ENCODE measurements around the gene TTC17. TPM values are rescaled to one million over a fixed set of nuclear protein-coding genes. Genes with fewer than 3 reads are reported as not detected.

Gene TTC17
- total and polyA plus RNA-seq, 10 donors: 31.1 to 208 (median 109) TPM

- no peak for TF ChIP-seq POLR2A (IDR thresholded peaks at IDR 0.05)
- no peak for TF ChIP-seq POLR2AphosphoS5 (IDR thresholded peaks at IDR 0.05)
- TF ChIP-seq, protein P1, sequence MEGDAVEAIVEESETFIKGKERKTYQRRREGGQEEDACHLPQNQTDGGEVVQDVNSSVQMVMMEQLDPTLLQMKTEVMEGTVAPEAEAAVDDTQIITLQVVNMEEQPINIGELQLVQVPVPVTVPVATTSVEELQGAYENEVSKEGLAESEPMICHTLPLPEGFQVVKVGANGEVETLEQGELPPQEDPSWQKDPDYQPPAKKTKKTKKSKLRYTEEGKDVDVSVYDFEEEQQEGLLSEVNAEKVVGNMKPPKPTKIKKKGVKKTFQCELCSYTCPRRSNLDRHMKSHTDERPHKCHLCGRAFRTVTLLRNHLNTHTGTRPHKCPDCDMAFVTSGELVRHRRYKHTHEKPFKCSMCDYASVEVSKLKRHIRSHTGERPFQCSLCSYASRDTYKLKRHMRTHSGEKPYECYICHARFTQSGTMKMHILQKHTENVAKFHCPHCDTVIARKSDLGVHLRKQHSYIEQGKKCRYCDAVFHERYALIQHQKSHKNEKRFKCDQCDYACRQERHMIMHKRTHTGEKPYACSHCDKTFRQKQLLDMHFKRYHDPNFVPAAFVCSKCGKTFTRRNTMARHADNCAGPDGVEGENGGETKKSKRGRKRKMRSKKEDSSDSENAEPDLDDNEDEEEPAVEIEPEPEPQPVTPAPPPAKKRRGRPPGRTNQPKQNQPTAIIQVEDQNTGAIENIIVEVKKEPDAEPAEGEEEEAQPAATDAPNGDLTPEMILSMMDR (IDR thresholded peaks at IDR 0.05 in 8 of 11, conservative IDR thresholded peaks at IDR 0.05 in 3 of 11): no peak
- Histone ChIP-seq H3K4me1 (no peaks in the 10 kb centered on the region), H3K27ac (no peak overlapping the region), H3K27me3 (replicated peaks in 1 of 7) (no peaks in the 10 kb centered on the region), H3K36me3 (peaks cover 0 to 91% (median 40%) of the 10 kb centered on the region in 6 donors), H3K9me3 (peaks cover 0 to 4% (median 0%) of the 10 kb centered on the region in 8 donors), H3K4me3 (no peak overlapping the region)
- whole genome bisulfite sequencing, 5 donors: 89 to 98% (median 92%) methylated on average over 1 of the region's 1 CpG
- no peak for DNase-seq
- intact Hi-C loops (cut with DNase I; ENCODE audit: low total_unique reads): no loop called here
Observed at GRCh38 chr11:43434893-43435292, 76.2 kb downstream of the TTC17 start.

DNA sequence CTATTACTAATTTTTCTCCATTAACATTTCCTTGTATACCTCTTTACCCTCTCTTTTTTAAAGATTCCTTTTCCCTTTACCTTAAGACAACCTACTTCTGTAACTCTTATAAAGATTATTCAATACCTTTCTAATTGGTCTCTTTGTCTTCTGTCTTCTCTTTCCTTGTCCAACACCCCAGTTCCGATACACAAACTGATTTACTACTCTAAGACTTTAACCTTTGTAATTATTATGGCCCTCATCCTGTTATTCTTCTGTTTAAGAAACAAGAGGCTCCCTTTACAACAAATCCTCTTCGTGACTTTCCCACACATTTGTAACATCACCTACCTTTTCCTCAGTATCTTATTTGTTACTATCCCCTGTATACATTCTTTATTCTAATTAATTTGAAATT, 81.8 kb downstream of the TTC17 start:
- DNase-seq: no peak
- no peaks in the 10 kb centered on the region for H3K4me1 ChIP-seq
- no peak overlapping the region for H3K27ac ChIP-seq
- H3K4me3 ChIP-seq: no peak overlapping the region
- H3K27me3 ChIP-seq (replicated peaks in 1 of 7): no peaks in the 10 kb centered on the region
- TF ChIP-seq POLR2A (IDR thresholded peaks at IDR 0.05): no peak
- TF ChIP-seq, protein P1 (IDR thresholded peaks at IDR 0.05 in 8 of 11, conservative IDR thresholded peaks at IDR 0.05 in 3 of 11): no peak
- no peak for TF ChIP-seq POLR2AphosphoS5 (IDR thresholded peaks at IDR 0.05)
- intact Hi-C loops (cut with DNase I; ENCODE audit: low total_unique reads): no loop called here
- no peaks in the 10 kb centered on the region for H3K9me3 ChIP-seq
- WGBS, 5 donors: 97 to 100% (median 98%) methylated on average over 2 of the region's 2 CpGs
- peaks cover 0 to 100% (median 76%) of the 10 kb centered on the region in 6 donors for H3K36me3 ChIP-seq

DNA sequence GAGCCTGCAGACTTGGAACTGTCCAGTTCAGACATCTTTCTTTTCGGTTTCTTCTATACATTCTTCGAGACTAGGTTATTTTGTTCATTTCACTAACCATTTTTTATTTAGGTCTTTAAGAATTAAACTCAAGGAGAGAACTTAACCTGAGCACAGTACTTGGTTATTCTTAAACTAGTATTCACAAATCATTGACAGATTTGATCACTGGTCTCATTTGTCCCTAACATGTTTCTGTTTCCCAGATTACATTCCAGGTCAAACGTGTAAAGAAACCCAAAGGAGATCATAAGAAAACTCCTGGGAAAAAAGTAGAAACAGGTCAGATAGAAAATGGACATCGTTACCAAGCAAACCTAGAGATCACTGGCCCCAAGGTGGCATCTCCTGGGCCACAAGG, 85.1 kb downstream of the TTC17 start:
- Histone ChIP-seq H3K9me3 (no peaks in the 10 kb centered on the region), H3K4me3 (no peak overlapping the region), H3K27ac (no peak overlapping the region), H3K36me3 (peaks cover 0 to 100% (median 86%) of the 10 kb centered on the region in 6 donors), H3K27me3 (replicated peaks in 1 of 7) (no peaks in the 10 kb centered on the region), H3K4me1 (no peaks in the 10 kb centered on the region)
- 96 to 99% (median 97%) methylated on average over 4 of the region's 4 CpGs for WGBS, 5 donors
- DNase-seq: no peak
- intact Hi-C loops (cut with DNase I; ENCODE audit: low total_unique reads): no loop called here
- TF ChIP-seq POLR2AphosphoS5 (IDR thresholded peaks at IDR 0.05) (no peak), POLR2A (IDR thresholded peaks at IDR 0.05) (no peak)
- TF ChIP-seq, protein P1 (IDR thresholded peaks at IDR 0.05 in 8 of 11, conservative IDR thresholded peaks at IDR 0.05 in 3 of 11): no peak

GRCh38 chr11:43447151-43447550, 88.4 kb downstream of the TTC17 start:
- Histone ChIP-seq H3K4me1 (no peaks in the 10 kb centered on the region), H3K27me3 (replicated peaks in 1 of 7) (no peaks in the 10 kb centered on the region), H3K9me3 (no peaks in the 10 kb centered on the region), H3K36me3 (peaks cover 4 to 100% (median 93%) of the 10 kb centered on the region in 6 donors), H3K4me3 (no peak overlapping the region), H3K27ac (no peak overlapping the region)
- DNase-seq: no peak
- intact Hi-C loops (cut with DNase I; ENCODE audit: low total_unique reads): no loop called here
- TF ChIP-seq, protein P1 (IDR thresholded peaks at IDR 0.05 in 8 of 11, conservative IDR thresholded peaks at IDR 0.05 in 3 of 11): no peak
- TF ChIP-seq POLR2AphosphoS5 (IDR thresholded peaks at IDR 0.05) (no peak), POLR2A (IDR thresholded peaks at IDR 0.05) (no peak)

Measured in spleen (tissue), 11 donors.